ENCODE results near the gene ADAMTS1. TPM values are rescaled to one million over a fixed set of nuclear protein-coding genes. Genes with fewer than 3 reads are reported as not detected.
"Not testable (repeated sequence)": the region's sequence is repeated elsewhere in the genome, so short reads cannot be mapped to it uniquely, and the experiment has no call there.

Gene ADAMTS1
- total RNA-seq, 4 donors from 2014 or later: 23.7 to 43.8 (median 33.1) TPM

GRCh38 chr21:26877018-26877417 is 31.8 kb upstream of the ADAMTS1 start:
- in situ Hi-C loops (cut with MboI; ENCODE audit: low sequenced_read_pairs in 4 of 4): no loop called here
- H3K4me1 ChIP-seq: no peaks in the 10 kb centered on the region
- no peak for ATAC-seq
- H3K9me3 ChIP-seq: peaks cover 0 to 3% (median 0%) of the 10 kb centered on the region in 3 donors
- H3K27ac ChIP-seq: no peak overlapping the region
- intact Hi-C loops (cut with DNase I; ENCODE audit: low total_unique reads): no loop called here
- H3K36me3 ChIP-seq: no peaks in the 10 kb centered on the region
- no peak overlapping the region for H3K4me3 ChIP-seq
- H3K27me3 ChIP-seq: no peaks in the 10 kb centered on the region
- TF ChIP-seq POLR2A (IDR thresholded peaks at IDR 0.05): no peak
- TF ChIP-seq CTCF (IDR thresholded peaks at IDR 0.05 in 4 of 5, conservative IDR thresholded peaks at IDR 0.05 in 1 of 5): no peak
- DNase-seq: no peak

- in situ Hi-C loops (cut with MboI; ENCODE audit: low sequenced_read_pairs in 4 of 4) (loop anchor here in 2 of 4 donors (25.0 kb wide), 2 partner anchors 688 to 1463 kb away; no protein-coding TSS in a partner anchor), intact Hi-C loops (cut with DNase I; ENCODE audit: low total_unique reads) (no loop called here)
- Histone ChIP-seq H3K4me3 (no peak overlapping the region), H3K4me1 (no peaks in the 10 kb centered on the region), H3K27ac (no peak overlapping the region), H3K9me3 (peaks cover 0 to 3% (median 0%) of the 10 kb centered on the region in 3 donors), H3K27me3 (no peaks in the 10 kb centered on the region), H3K36me3 (no peaks in the 10 kb centered on the region)
- DNase-seq (no peak), ATAC-seq (no peak)
- TF ChIP-seq CTCF (IDR thresholded peaks at IDR 0.05 in 4 of 5, conservative IDR thresholded peaks at IDR 0.05 in 1 of 5): no peak
- no peak for TF ChIP-seq POLR2A (IDR thresholded peaks at IDR 0.05)
Observed at GRCh38 chr21:26874347-26874746, 29.1 kb upstream of the ADAMTS1 start.

GRCh38 chr21:26865857-26866256 is 20.6 kb upstream of the ADAMTS1 start:
- in situ Hi-C loops (cut with MboI; ENCODE audit: low sequenced_read_pairs in 4 of 4) (loop anchor here in 2 of 4 donors (25.0 kb wide), 2 partner anchors 696 to 1471 kb away; no protein-coding TSS in a partner anchor), intact Hi-C loops (cut with DNase I; ENCODE audit: low total_unique reads) (no loop called here)
- Histone ChIP-seq H3K9me3 (no peaks in the 10 kb centered on the region), H3K27ac (no peak overlapping the region), H3K4me3 (no peak overlapping the region), H3K27me3 (no peaks in the 10 kb centered on the region), H3K4me1 (no peaks in the 10 kb centered on the region), H3K36me3 (no peaks in the 10 kb centered on the region)
- DNase-seq: no peak
- ATAC-seq: no peak
- TF ChIP-seq CTCF (IDR thresholded peaks at IDR 0.05 in 4 of 5, conservative IDR thresholded peaks at IDR 0.05 in 1 of 5) (no peak), POLR2A (IDR thresholded peaks at IDR 0.05) (no peak)

- in situ Hi-C loops (cut with MboI; ENCODE audit: low sequenced_read_pairs in 4 of 4): loop anchor here in 2 of 4 donors (25.0 kb wide), 2 partner anchors 705 to 1480 kb away; no protein-coding TSS in a partner anchor
- intact Hi-C loops (cut with DNase I; ENCODE audit: low total_unique reads); ATAC-seq; H3K4me1 ChIP-seq; H3K27ac ChIP-seq; H3K9me3 ChIP-seq; DNase-seq; H3K4me3 ChIP-seq; H3K36me3 ChIP-seq; H3K27me3 ChIP-seq: not testable (repeated sequence)
Observed at GRCh38 chr21:26856871-26857350, 11.7 kb upstream of the ADAMTS1 start.

- H3K36me3 ChIP-seq; H3K4me3 ChIP-seq; H3K27ac ChIP-seq; H3K4me1 ChIP-seq; H3K9me3 ChIP-seq; DNase-seq; intact Hi-C loops (cut with DNase I; ENCODE audit: low total_unique reads); H3K27me3 ChIP-seq; ATAC-seq: not testable (repeated sequence)
- in situ Hi-C loops (cut with MboI; ENCODE audit: low sequenced_read_pairs in 4 of 4): loop anchor here (5.0 to 25.0 kb wide), 4 partner anchors 708 to 1483 kb away; no protein-coding TSS in a partner anchor
Observed at GRCh38 chr21:26854695-26855094, 9.5 kb upstream of the ADAMTS1 start.

GRCh38 chr21:26852423-26852822 is 7.2 kb upstream of the ADAMTS1 start:
- H3K36me3 ChIP-seq: no peaks in the 10 kb centered on the region
- in situ Hi-C loops (cut with MboI; ENCODE audit: low sequenced_read_pairs in 4 of 4): loop anchor here (5.0 to 25.0 kb wide), 4 partner anchors 710 to 1485 kb away; no protein-coding TSS in a partner anchor
- no peak overlapping the region for H3K4me3 ChIP-seq
- no peak overlapping the region for H3K27ac ChIP-seq
- TF ChIP-seq CTCF (IDR thresholded peaks at IDR 0.05 in 4 of 5, conservative IDR thresholded peaks at IDR 0.05 in 1 of 5) (no peak), POLR2A (IDR thresholded peaks at IDR 0.05) (no peak)
- H3K9me3 ChIP-seq: no peaks in the 10 kb centered on the region
- H3K4me1 ChIP-seq: no peaks in the 10 kb centered on the region
- ATAC-seq (no peak), DNase-seq (no peak)
- H3K27me3 ChIP-seq: no peaks in the 10 kb centered on the region
- intact Hi-C loops (cut with DNase I; ENCODE audit: low total_unique reads): no loop called here
